Stimulated activated memory B cell treated with anti-CD40 and anti-IgM and Interleukin-4, amounts not matched to agents 10 μg/mL and 1 μg/mL and 100 μg/mL, for 72 hours (primary cell): ENCODE data around the gene UCKL1.

Experiments used
- ATAC-seq: fragments of 150-1000 bp; cut with Tn5 transposase; 2 replicates; pipeline ENCODE4 v1.10.0; 2021
- H3K27ac Mint-ChIP-seq: one replicate; pipeline ENCODE4 v1.8.0; 2022; ENCODE audit warnings: mild to moderate bottlenecking, mixed read lengths
- H3K27me3 Mint-ChIP-seq: one replicate; pipeline ENCODE4 v1.8.0; 2022; ENCODE audit warnings: mixed read lengths
- H3K36me3 Mint-ChIP-seq: one replicate; pipeline ENCODE4 v1.8.0; 2022; ENCODE audit warnings: mixed read lengths
- H3K4me1 Mint-ChIP-seq: one replicate; pipeline ENCODE4 v1.8.0; 2022; ENCODE audit warnings: mixed read lengths
- H3K4me3 Mint-ChIP-seq: one replicate; pipeline ENCODE4 v1.8.0; 2022; ENCODE audit warnings: mild to moderate bottlenecking, moderate library complexity, mixed read lengths
- H3K9me3 Mint-ChIP-seq: one replicate; pipeline ENCODE4 v1.8.0; 2022; ENCODE audit warnings: mixed read lengths

The UCKL1 gene

DNA sequence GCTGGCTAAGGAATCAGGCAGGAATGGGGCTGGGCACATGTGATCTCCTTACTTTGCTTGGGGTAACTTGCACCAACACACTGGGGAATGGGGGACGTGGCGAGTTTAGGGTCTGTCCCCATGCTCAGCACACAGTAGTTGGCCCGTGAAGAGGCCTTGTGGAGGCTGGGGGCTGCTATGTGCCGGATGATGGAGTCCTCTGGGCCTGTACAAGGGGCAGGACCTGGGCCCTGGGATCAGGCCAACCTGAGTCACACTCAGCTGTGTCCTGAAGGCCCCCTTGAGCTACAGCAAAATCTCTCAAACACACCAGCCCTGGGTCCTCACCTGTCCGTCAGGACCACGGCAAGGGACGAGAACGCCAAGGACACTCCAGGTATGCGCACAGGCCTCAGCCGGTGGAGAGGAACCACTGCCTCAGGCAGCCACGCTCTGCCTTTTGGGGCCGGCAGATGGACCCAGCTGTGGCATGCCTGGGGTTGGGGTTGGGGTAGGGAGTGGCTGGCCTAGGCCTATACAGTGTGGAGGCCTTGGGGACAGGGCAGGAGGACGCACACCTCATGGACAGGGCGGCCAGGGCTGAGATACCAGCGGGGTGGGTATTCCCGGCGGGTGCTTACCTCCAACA is 11.1 kb downstream of the UCKL1 start:
- Mint-ChIP-seq H3K36me3 (peaks cover 37% of the 10 kb centered on the region), H3K27me3 (no peaks in the 10 kb centered on the region), H3K27ac (no peak overlapping the region), H3K9me3 (peaks cover 3% of the 10 kb centered on the region), H3K4me3 (no peak overlapping the region), H3K4me1 (peaks cover 53% of the 10 kb centered on the region)
- no peak for ATAC-seq

- Mint-ChIP-seq H3K36me3 (peaks cover 39% of the 10 kb centered on the region), H3K4me1 (peaks cover 45% of the 10 kb centered on the region), H3K27me3 (no peaks in the 10 kb centered on the region), H3K4me3 (no peak overlapping the region), H3K27ac (no peak overlapping the region), H3K9me3 (peaks cover 3% of the 10 kb centered on the region)
- ATAC-seq = no peak
Measured at GRCh38 chr20:63944078-63944941, 11.9 kb downstream of the UCKL1 start.

DNA sequence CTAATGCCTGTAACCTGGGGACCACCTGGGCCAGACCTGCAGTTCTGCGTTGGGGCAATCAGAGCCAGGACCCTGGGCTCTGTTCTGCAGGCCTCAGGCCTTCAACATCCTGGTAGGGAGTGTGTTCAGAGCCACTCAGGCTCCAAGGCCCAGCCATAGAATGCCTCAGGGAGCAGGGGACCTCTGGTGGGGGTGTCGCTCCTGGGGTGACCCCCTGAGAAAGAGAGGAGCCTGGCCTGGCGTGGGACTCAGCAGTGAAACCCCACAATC is 12.5 kb downstream of the UCKL1 start:
- H3K4me3 Mint-ChIP-seq = no peak overlapping the region
- H3K9me3 Mint-ChIP-seq = peaks cover 3% of the 10 kb centered on the region
- no peaks in the 10 kb centered on the region for H3K27me3 Mint-ChIP-seq
- no peak overlapping the region for H3K27ac Mint-ChIP-seq
- H3K36me3 Mint-ChIP-seq = peaks cover 39% of the 10 kb centered on the region
- H3K4me1 Mint-ChIP-seq = peaks cover 39% of the 10 kb centered on the region
- ATAC-seq = no peak

GRCh38 chr20:63942969-63943807 is 13.0 kb downstream of the UCKL1 start:
- Mint-ChIP-seq H3K27ac (no peak overlapping the region), H3K9me3 (peaks cover 3% of the 10 kb centered on the region), H3K36me3 (peaks cover 39% of the 10 kb centered on the region), H3K4me3 (no peak overlapping the region), H3K4me1 (peaks cover 33% of the 10 kb centered on the region), H3K27me3 (no peaks in the 10 kb centered on the region)
- no peak for ATAC-seq

DNA sequence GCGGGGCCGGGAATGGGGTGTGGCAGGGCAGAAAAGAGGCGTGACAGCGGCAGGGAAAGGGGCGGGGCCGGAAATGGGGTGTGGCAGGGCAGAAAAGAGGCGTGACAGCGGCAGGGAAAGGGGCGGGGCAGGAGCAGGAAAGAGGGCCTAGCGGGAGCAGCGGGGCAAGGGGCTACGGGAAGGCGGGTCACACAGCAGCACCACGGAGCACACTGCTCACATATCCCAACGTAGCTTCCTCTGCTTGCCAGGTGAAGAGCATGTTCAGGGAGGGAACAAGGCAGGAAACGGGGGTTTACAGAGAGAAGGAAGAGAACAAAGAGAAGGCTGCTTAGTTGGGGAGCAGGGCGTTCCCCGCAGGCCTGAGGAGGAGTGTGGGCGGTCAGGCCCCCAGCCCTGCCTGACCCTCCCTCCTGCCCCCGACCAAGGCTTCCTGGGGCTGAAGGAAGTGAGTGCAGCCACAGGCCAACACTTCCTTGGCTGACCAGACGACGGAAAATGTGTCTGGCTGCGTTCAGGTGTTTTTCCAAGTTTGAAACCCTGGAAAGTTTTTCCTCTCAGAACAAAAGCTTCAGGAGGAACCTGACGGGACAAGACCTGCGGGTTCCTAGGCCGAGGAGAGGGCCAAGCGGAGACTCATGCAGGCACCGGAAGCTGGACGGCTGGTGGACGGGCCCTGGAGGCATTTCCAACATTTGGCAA is 13.8 kb downstream of the UCKL1 start:
- no peak for ATAC-seq
- peaks cover 3% of the 10 kb centered on the region for H3K9me3 Mint-ChIP-seq
- H3K36me3 Mint-ChIP-seq = peaks cover 39% of the 10 kb centered on the region
- H3K4me3 Mint-ChIP-seq = no peak overlapping the region
- peak overlapping the region; percentile 63 for H3K27ac Mint-ChIP-seq
- H3K4me1 Mint-ChIP-seq = peaks cover 25% of the 10 kb centered on the region
- H3K27me3 Mint-ChIP-seq = no peaks in the 10 kb centered on the region

- peaks cover 39% of the 10 kb centered on the region for H3K36me3 Mint-ChIP-seq
- ATAC-seq = peak; percentile 61
- H3K27ac Mint-ChIP-seq = peak overlapping the region; percentile 63
- peaks cover 18% of the 10 kb centered on the region for H3K4me1 Mint-ChIP-seq
- peak overlapping the region; percentile 40 for H3K4me3 Mint-ChIP-seq
- peaks cover 3% of the 10 kb centered on the region for H3K9me3 Mint-ChIP-seq
- no peaks in the 10 kb centered on the region for H3K27me3 Mint-ChIP-seq
Measured at GRCh38 chr20:63941282-63942081, 14.7 kb downstream of the UCKL1 start.

- Mint-ChIP-seq H3K36me3 (peaks cover 46% of the 10 kb centered on the region), H3K9me3 (peaks cover 3% of the 10 kb centered on the region), H3K27ac (peak overlapping the region; percentile 63), H3K4me1 (peaks cover 18% of the 10 kb centered on the region), H3K4me3 (no peak overlapping the region), H3K27me3 (no peaks in the 10 kb centered on the region)
- peak; percentile 22 for ATAC-seq
Measured at GRCh38 chr20:63940472-63941266, 15.5 kb downstream of the UCKL1 start.

DNA sequence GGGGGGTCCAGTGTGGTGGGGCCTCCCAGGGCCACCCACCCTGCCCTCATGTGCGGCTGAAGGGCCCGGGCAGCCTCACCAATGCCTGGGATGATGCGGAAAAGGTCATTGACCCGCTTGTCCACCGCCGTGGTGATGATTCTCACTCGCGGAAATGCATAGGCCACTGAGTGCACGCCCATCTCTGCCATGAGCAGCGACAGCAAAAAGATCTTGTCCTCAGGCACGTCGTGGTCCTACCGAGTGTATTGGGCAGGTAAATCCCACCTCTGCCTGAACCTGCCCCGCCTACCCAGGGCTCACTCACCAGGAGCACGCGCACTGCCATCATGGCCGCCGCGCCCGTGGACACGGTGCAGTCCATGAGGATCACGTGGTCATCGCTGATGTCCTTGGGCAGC is 16.1 kb downstream of the UCKL1 start:
- Mint-ChIP-seq H3K27me3 (no peaks in the 10 kb centered on the region), H3K4me3 (no peak overlapping the region), H3K4me1 (peaks cover 18% of the 10 kb centered on the region), H3K27ac (no peak overlapping the region), H3K36me3 (peaks cover 45% of the 10 kb centered on the region), H3K9me3 (peaks cover 3% of the 10 kb centered on the region)
- no peak for ATAC-seq

DNA sequence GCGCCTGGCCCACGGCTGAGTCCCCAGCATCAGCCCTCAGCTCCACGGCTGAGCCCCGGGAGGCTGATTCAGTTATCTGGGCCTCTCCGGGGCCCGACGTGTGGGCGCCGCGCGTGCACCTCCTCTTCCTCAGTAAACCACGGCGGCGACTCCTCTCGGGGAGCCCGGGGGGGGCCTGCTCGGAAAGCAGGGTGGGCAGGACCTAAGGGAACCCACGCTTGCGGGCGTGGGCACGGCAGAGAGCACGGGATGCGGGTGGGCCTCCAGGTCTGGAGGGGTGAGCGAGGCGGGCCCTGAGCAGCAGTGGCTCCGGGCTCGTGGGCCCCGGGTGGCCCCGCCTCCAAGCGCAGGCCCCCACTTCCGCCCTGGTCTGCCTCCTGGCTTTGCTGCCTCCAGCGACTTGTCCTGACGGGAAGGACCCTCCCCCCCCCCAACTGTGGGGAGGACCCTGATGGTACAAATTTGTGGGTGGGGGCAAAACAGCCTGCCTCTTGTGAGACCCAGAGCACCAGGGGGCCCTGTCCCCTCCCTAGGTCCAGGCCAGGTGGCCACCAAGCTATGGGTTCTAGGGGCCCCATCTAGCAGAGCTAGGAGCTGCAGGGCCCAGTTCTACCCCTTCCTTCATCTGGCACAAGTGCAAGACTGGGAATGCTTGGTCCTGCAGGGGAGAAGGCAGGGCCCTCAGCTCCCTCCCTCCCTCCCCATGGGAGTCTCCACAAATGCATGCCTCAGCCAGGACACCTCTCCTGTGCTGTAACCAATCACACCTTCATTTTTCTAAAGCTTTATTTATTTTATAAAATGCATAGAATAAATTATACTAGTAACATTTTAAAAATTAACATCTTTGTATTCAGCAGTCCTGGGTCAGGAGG is 16.9 kb downstream of the UCKL1 start:
- Mint-ChIP-seq H3K27me3 (no peaks in the 10 kb centered on the region), H3K36me3 (peaks cover 50% of the 10 kb centered on the region), H3K27ac (no peak overlapping the region), H3K9me3 (peaks cover 3% of the 10 kb centered on the region), H3K4me1 (peaks cover 22% of the 10 kb centered on the region), H3K4me3 (no peak overlapping the region)
- peak; percentile 14 for ATAC-seq

DNA sequence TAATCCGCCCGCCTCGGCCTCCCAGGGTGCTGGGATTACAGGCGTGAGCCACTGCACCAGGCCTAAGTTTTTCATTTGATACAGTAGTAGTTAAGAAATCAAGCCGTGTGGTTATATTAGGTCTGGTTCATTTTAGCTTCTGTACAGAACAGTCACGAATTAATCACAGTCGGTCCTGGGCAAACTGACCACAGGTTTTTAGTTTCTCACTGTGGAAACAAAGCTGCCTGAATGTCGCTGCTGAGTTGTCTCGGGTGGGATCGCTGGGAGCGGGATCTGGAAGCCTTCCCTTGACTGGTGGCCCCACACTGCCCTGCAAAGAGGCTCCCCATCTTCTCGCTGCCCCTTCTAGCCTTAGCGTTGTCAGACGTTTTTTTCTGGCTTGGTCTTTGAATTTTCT is 18.6 kb downstream of the UCKL1 start:
- peaks cover 3% of the 10 kb centered on the region for H3K9me3 Mint-ChIP-seq
- H3K4me1 Mint-ChIP-seq = peaks cover 24% of the 10 kb centered on the region
- H3K4me3 Mint-ChIP-seq = no peak overlapping the region
- peaks cover 49% of the 10 kb centered on the region for H3K36me3 Mint-ChIP-seq
- peak overlapping the region; percentile 19 for H3K27ac Mint-ChIP-seq
- H3K27me3 Mint-ChIP-seq = no peaks in the 10 kb centered on the region
- ATAC-seq = no peak

- Mint-ChIP-seq H3K9me3 (no peaks in the 10 kb centered on the region), H3K27me3 (no peaks in the 10 kb centered on the region), H3K27ac (no peak overlapping the region), H3K4me1 (peaks cover 6% of the 10 kb centered on the region), H3K36me3 (peaks cover 51% of the 10 kb centered on the region), H3K4me3 (no peak overlapping the region)
- no peak for ATAC-seq
Measured at GRCh38 chr20:63935447-63935846, 20.8 kb downstream of the UCKL1 start.

GRCh38 chr20:63934271-63935068 is 21.7 kb downstream of the UCKL1 start:
- Mint-ChIP-seq H3K36me3 (peaks cover 52% of the 10 kb centered on the region), H3K27me3 (no peaks in the 10 kb centered on the region), H3K27ac (no peak overlapping the region), H3K4me1 (peaks cover 6% of the 10 kb centered on the region), H3K4me3 (no peak overlapping the region), H3K9me3 (no peaks in the 10 kb centered on the region)
- ATAC-seq = no peak
